Activated CD8-positive, alpha-beta memory T cell treated with anti-CD3 and anti-CD28 coated beads for 36 hours (primary cell): ENCODE results near the gene KRTAP5-8. TPM values are rescaled to one million over a fixed set of nuclear protein-coding genes. Genes with fewer than 3 reads are reported as not detected.
"Not testable (repeated sequence)": the region's sequence is repeated elsewhere in the genome, so short reads cannot be mapped to it uniquely, and the experiment has no call there.

ENCODE experiments used
- CTCF ChIA-PET: fragments of 350-600 bp; sonication (Branson Sonifier 250); formaldehyde crosslinking; loops from one replicate; lab custom pipeline; 2021; ENCODE audit warnings: antibody characterized with exemption; lab: Charles Lee
- POLR2A ChIA-PET: fragments of 350-600 bp; sonication (Branson Sonifier 250); formaldehyde crosslinking; loops from one replicate; lab custom pipeline; 2021; ENCODE audit warnings: antibody characterized with exemption; lab: Charles Lee
- total RNA-seq, 2 experiments: library from RNA; stranded (reverse); gene quantifications; one replicate each; pipeline ENCODE4 v1.2.3, GENCODE V29; 2021

Gene KRTAP5-8
- total RNA-seq, result not detected

GRCh38 chr11:71537977-71538665 lies at the start of gene KRTAP5-8:
TSS of gene KRTAP5-8 (plus strand) at chr11:71538025. CDS start at chr11:71538056, 31 bp downstream.
- POLR2A ChIA-PET, CTCF ChIA-PET: not testable (repeated sequence)

DNA sequence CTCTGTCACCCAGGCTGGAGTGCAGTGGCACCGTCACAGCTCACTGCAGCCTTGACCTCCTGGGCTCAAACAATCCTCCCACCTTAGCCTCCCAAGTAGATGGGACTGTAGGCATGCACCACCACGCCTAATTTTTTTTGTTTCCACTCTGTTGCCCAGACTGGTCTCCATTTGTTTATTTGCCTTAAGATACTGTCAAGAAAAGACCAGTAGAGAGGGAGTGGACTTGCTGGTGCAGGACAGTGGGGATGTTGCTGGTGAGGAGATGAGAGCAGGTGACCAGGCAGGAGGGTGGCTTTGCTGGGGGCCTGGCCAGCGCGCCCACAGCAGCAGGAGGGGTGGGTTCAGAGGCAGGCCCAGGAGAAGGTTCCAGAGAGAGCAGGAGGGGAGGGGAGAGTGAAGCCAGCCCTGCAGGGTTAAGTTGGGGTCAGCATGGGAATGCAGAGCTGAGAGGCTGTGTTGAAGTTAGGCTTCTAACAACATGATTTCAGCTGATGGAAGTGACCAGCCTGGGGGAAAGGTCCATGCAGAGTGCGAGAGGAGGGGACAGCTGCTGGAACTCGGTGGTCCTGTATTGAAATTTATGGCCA lies 49.0 kb upstream of the KRTAP5-8 start:
- ChIA-PET CTCF (no interaction called here), POLR2A (no interaction called here)

GRCh38 chr11:71489311-71490043 lies 48.3 kb upstream of the KRTAP5-8 start:
- ChIA-PET POLR2A (no interaction called here), CTCF (no interaction called here)

DNA sequence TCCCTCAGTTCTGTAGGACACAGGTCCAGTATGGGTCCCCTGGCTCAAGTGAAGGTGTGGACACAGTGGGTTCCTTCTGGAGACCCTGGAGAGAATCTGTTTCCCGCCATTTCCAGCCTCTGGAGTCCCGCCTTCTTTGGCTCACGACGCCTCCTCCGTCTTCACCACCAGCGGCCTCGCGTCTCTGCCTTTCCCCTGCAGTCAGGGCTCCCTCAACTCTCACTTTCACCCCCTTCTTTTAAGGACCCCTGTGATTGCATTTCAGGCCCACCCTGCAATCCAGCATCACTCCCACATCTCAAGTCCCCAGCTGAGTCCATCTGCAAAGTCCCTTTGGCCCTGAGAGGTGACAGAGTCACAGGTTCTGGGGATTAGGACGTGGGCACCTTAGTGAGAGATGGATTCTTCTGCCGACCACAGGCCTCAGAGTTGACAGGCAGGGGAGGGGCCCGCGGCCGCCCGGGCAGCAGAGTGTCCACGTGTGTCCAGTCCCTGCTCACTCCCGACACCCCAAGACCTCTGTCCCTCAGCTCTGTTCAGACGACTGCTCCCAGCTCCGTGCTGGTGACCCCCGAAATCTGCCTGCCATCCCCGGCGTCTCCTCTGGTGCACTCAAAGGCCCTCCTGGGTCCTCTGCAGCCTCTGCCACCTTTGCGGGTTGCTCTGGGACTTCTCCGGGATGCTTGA lies 47.6 kb upstream of the KRTAP5-8 start:
- CTCF ChIA-PET, result no interaction called here
- POLR2A ChIA-PET, result no interaction called here

DNA sequence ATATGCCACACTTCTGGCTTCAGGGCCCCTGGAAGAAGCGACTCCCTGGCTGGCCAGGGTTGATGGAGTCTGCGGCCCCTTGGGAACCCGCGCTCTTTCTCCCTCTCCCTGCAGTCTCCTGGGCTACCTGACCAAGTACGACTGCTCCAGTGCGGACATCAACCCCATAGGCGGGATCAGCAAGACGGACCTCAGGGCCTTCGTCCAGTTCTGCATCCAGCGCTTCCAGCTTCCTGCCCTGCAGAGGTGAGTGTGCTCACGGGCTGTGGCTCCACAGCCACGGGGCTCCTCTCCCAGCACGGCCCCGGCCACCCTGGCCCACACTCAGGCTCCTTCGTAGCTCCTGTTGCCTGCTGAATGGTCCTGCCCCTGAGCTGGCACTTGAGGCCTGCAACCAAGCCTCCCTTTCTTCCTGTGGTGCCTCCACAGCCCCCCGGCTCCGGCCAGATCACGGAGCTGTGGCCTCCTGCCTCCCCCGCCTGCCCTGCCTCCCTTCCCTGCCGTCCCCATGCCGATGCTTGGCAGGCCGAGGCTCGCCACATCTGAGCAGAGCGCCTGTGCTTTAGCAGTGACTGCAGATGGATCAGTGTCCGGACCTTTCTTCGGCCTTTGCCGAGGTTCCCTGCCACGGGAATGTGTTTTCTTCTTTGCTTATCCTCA lies 47.0 kb upstream of the KRTAP5-8 start:
- CTCF ChIA-PET, result no interaction called here
- POLR2A ChIA-PET, result no interaction called here

DNA sequence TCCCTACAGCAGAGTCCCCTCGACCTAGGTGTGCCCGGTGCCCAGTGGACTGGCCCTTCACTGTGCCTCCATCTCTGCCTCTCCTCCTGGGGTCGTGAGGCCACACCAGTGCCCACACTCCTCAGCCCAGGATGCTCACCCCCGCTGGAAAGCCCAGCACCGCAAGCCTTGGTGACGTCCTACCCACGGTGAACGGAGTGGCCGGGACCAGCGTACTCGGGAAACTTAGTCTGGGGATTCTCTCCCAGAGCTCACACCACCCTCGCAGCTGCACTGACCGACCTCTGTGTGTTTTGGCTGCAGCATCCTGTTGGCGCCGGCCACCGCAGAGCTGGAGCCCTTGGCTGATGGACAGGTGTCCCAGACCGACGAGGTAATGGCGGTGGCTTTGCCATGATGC lies 46.3 kb upstream of the KRTAP5-8 start:
- CTCF ChIA-PET, result no interaction called here
- POLR2A ChIA-PET, result no interaction called here

- CTCF ChIA-PET, result no interaction called here
- POLR2A ChIA-PET, result no interaction called here
Observed at GRCh38 chr11:71491940-71492339, 45.9 kb upstream of the KRTAP5-8 start.

GRCh38 chr11:71495286-71496230 lies 42.3 kb upstream of the KRTAP5-8 start:
- ChIA-PET CTCF (no interaction called here), POLR2A (no interaction called here)

- ChIA-PET CTCF (no interaction called here), POLR2A (no interaction called here)
Observed at GRCh38 chr11:71496421-71496820, 41.4 kb upstream of the KRTAP5-8 start.

- ChIA-PET CTCF (no interaction called here), POLR2A (no interaction called here)
Observed at GRCh38 chr11:71498091-71498490, 39.7 kb upstream of the KRTAP5-8 start.

- POLR2A ChIA-PET, result no interaction called here
- CTCF ChIA-PET, result no interaction called here
Observed at GRCh38 chr11:71499125-71499524, 38.7 kb upstream of the KRTAP5-8 start.

GRCh38 chr11:71499546-71499945 lies 38.3 kb upstream of the KRTAP5-8 start:
- ChIA-PET POLR2A (no interaction called here), CTCF (no interaction called here)

- ChIA-PET POLR2A (no interaction called here), CTCF (no interaction called here)
Observed at GRCh38 chr11:71500601-71501021, 37.2 kb upstream of the KRTAP5-8 start.

- CTCF ChIA-PET, result no interaction called here
- POLR2A ChIA-PET, result no interaction called here
Observed at GRCh38 chr11:71501071-71501985, 36.5 kb upstream of the KRTAP5-8 start.

- ChIA-PET POLR2A (no interaction called here), CTCF (no interaction called here)
Observed at GRCh38 chr11:71502026-71502425, 35.8 kb upstream of the KRTAP5-8 start.

- ChIA-PET CTCF (no interaction called here), POLR2A (no interaction called here)
Observed at GRCh38 chr11:71502871-71503435, 34.9 kb upstream of the KRTAP5-8 start.

- POLR2A ChIA-PET, result no interaction called here
Observed at GRCh38 chr11:71504531-71504930, 33.3 kb upstream of the KRTAP5-8 start.

More at GRCh38 chr11:71504531-71504930, 33.3 kb upstream of the KRTAP5-8 start:
- CTCF ChIA-PET, result no interaction called here
